GM12878 (cell line): Measurements from ENCODE around the gene FKBP6. TPM values are rescaled to one million over a fixed set of nuclear protein-coding genes. Genes with fewer than 3 reads are reported as not detected.

Experiments used
- ATAC-seq: fragments of 200-7000 bp; cut with Tn5 transposase; 3 replicates; pipeline ENCODE4 v1.9.1; 2020; ENCODE audit warnings: mild to moderate bottlenecking, moderate library complexity
- BruUV-seq: library from RNA; stranded (reverse); fragments of 400-500 nt; replicated peaks from 2 replicates; lab custom pipeline; 2021; lab: Mats Ljungman, UMichigan
- CTCF ChIA-PET: fragments of 300-600 bp; sonication (Branson Sonifier 250); formaldehyde crosslinking; extraction: SDS; loops from one replicate; lab custom pipeline; 2021; ENCODE audit warnings: inconsistent platforms; lab: Yijun Ruan, JAX
- POLR2A ChIA-PET: fragments of 350-600 bp; formaldehyde crosslinking; extraction: SDS; loops from one replicate; lab custom pipeline; 2021; ENCODE audit warnings: inconsistent platforms; lab: Charles Lee
- RAD21 ChIA-PET: fragments of 300-600 bp; sonication (Branson Sonifier 250); formaldehyde crosslinking; loops from one replicate; lab custom pipeline; 2023; ENCODE audit warnings: antibody characterized with exemption; ENCODE audit not compliant: unreplicated experiment; lab: Charles Lee
- SMC1A ChIA-PET: fragments of 300-600 bp; sonication (Branson Sonifier 250); formaldehyde crosslinking; loops from one replicate; lab custom pipeline; 2023; ENCODE audit not compliant: unreplicated experiment, uncharacterized antibody; lab: Charles Lee
- DNase-seq: peaks from one replicate; pipeline ENCODE4 v3.0.0-alpha.2; 2011; ENCODE audit warnings: low read depth, low spot score
- FAIRE-seq: peaks from 3 replicates; lab custom pipeline; 2011; peaks lifted over from hg19 to GRCh38; lab: Jason Lieb, UNC
- H2AFZ ChIP-seq: 2 replicates; pipeline ENCODE4 v1.6.0; 2011; ENCODE audit warnings: low read depth, low read length, control low read depth; ENCODE audit not compliant: control insufficient read depth
- H3K27ac ChIP-seq: 2 replicates; pipeline ENCODE4 v1.5.1; 2011; ENCODE audit warnings: control low read depth; ENCODE audit not compliant: control insufficient read depth, insufficient read depth
- H3K27me3 ChIP-seq, 2 experiments: replicated peaks in 1 of 2; 2 replicates each; pipeline versions ENCODE4 v1.6.0 to v1.6.1; 2011; ENCODE audit warnings: low read length in 1 of 2; ENCODE audit not compliant: control insufficient read depth in 2 of 2, insufficient read depth in 2 of 2
- H3K36me3 ChIP-seq, 2 experiments: 2 replicates each; pipeline ENCODE4 v1.5.1; 2011; ENCODE audit warnings: low read length in 1 of 2; ENCODE audit not compliant: control insufficient read depth in 2 of 2, insufficient read depth in 2 of 2
- H3K4me1 ChIP-seq: 2 replicates; pipeline ENCODE4 v1.6.1; 2011; ENCODE audit warnings: mild to moderate bottlenecking, low read length, moderate library complexity, mixed read lengths; ENCODE audit not compliant: control insufficient read depth, insufficient read depth
- H3K4me2 ChIP-seq: 2 replicates; pipeline ENCODE4 v1.6.0; 2011; ENCODE audit warnings: control low read depth; ENCODE audit not compliant: control insufficient read depth, insufficient read depth
- H3K4me3 ChIP-seq: fragments of 200-600 bp; sonication (generic); 2 replicates; pipeline ENCODE4 v1.5.1; 2016
- H3K79me2 ChIP-seq: 2 replicates; pipeline ENCODE4 v1.6.0; 2011; ENCODE audit warnings: low read length; ENCODE audit not compliant: control insufficient read depth, insufficient read depth
- H3K9ac ChIP-seq: 2 replicates; pipeline ENCODE4 v1.8.0; 2011; ENCODE audit warnings: low read length, control low read depth, mixed read lengths; ENCODE audit not compliant: control insufficient read depth, insufficient read depth
- H3K9me3 ChIP-seq: replicated peaks from 3 replicates; pipeline ENCODE4 v1.5.1; 2011; ENCODE audit warnings: mild to moderate bottlenecking, low read length; ENCODE audit not compliant: control insufficient read depth, insufficient read depth
- H4K20me1 ChIP-seq: 2 replicates; pipeline ENCODE4 v1.6.0; 2011; ENCODE audit not compliant: control insufficient read depth, insufficient read depth
- E2F4 ChIP-seq: IDR thresholded peaks from 2 replicates; pipeline ENCODE4 v1.6.1; 2012; ENCODE audit warnings: low read depth, low read length, improper control_type of control experiment
- E2F8 ChIP-seq: fragments of 450-650 bp; IDR thresholded peaks from 2 replicates; pipeline ENCODE4 v1.6.1; 2018; ENCODE audit warnings: mild to moderate bottlenecking, low read depth, moderate library complexity; ENCODE audit not compliant: partially characterized antibody
- FOS ChIP-seq: IDR thresholded peaks from 3 replicates; pipeline ENCODE4 v1.6.1; 2011; ENCODE audit warnings: borderline replicate concordance; ENCODE audit not compliant: insufficient read length; ENCODE audit errors: extremely low read depth
- MAX ChIP-seq: IDR thresholded peaks from 2 replicates; pipeline ENCODE4 v1.6.1; 2012; ENCODE audit warnings: low read depth, low read length, improper control_type of control experiment
- MYB ChIP-seq: fragments of 150-350 bp; IDR thresholded peaks from 2 replicates; pipeline ENCODE4 v1.6.1; 2014; ENCODE audit warnings: mild to moderate bottlenecking, low read depth, low read length, borderline replicate concordance
- NBN ChIP-seq: fragments of 450-650 bp; IDR thresholded peaks from 2 replicates; pipeline ENCODE4 v1.6.1; 2016
- NR2C1 ChIP-seq: fragments of 450-650 bp; IDR thresholded peaks from 2 replicates; pipeline ENCODE4 v1.6.1; 2017; ENCODE audit warnings: antibody characterized with exemption, mild to moderate bottlenecking, moderate library complexity
- PBX3 ChIP-seq: IDR thresholded peaks from 2 replicates; pipeline ENCODE4 v1.6.1; 2011; ENCODE audit warnings: mild to moderate bottlenecking, low read depth, low read length, moderate library complexity; ENCODE audit not compliant: insufficient replicate concordance
- POU2F2 ChIP-seq: IDR thresholded peaks from 3 replicates; pipeline ENCODE4 v1.6.1; 2011; ENCODE audit warnings: low read depth, mild to moderate bottlenecking, low read length, borderline replicate concordance
- RCOR1 ChIP-seq: conservative IDR thresholded peaks from 2 replicates; pipeline ENCODE4 v1.6.1; 2012; ENCODE audit warnings: low read depth, low read length, improper control_type of control experiment
- RELA ChIP-seq: fragments of 450-650 bp; IDR thresholded peaks from 2 replicates; pipeline ENCODE4 v1.8.0; 2014; ENCODE audit warnings: borderline replicate concordance; ENCODE audit not compliant: partially characterized antibody
- RUNX3 ChIP-seq: IDR thresholded peaks from 2 replicates; pipeline ENCODE4 v1.6.1; 2012; ENCODE audit warnings: low read length, inconsistent platforms
- STAT1 ChIP-seq: fragments of 450-650 bp; conservative IDR thresholded peaks from 2 replicates; pipeline ENCODE4 v1.6.1; 2014; ENCODE audit warnings: antibody characterized with exemption, mild to moderate bottlenecking
- ZNF24 ChIP-seq: fragments of 450-650 bp; IDR thresholded peaks from 2 replicates; pipeline ENCODE4 v1.6.1; 2017; ENCODE audit warnings: antibody characterized with exemption, mild to moderate bottlenecking
- ZNF384 ChIP-seq: IDR thresholded peaks from 2 replicates; pipeline ENCODE4 v1.6.1; 2012; ENCODE audit warnings: low read depth, mild to moderate bottlenecking, low read length, improper control_type of control experiment, borderline replicate concordance
- ZNF687 ChIP-seq: fragments of 450-650 bp; IDR thresholded peaks from 2 replicates; pipeline ENCODE4 v1.6.1; 2017; ENCODE audit warnings: mild to moderate bottlenecking, moderate library complexity
- WGBS: methylation state at CpG from one replicate; pipeline ENCODE4 v1.1.6; 2016; ENCODE audit warnings: low lambda C conversion rate; ENCODE audit not compliant: insufficient replicate concordance, insufficient coverage; ENCODE audit errors: missing lambda C conversion rate; 5-methylcytosine and 5-hydroxymethylcytosine counted together
- in situ Hi-C: fragments of 300-500 bp; cut with MboI; formaldehyde crosslinking; loops from 9 replicates; pipeline ENCODE4 v1.14.3; 2018; ENCODE audit warnings: mixed read lengths
- intact Hi-C: fragments of 100-400 bp; cut with micrococcal nuclease; formaldehyde crosslinking; loops from one replicate; pipeline ENCODE4 v1.14.2; 2022; ENCODE audit not compliant: unreplicated experiment
- polyA plus RNA-seq, 11 experiments: library from polyadenylated mRNA; depleted of rRNA in 4 of 11; unstranded in 6 of 11; stranded (reverse) in 5 of 11; fragments of >200 nt; fragmentation: Nextera tagmentation in 4 of 11; fragmentation: Illumina TruSeq in 1 of 11; extraction: Ambion mirVana in 4 of 11; extraction: Trizol in 1 of 11; gene quantifications; 1 replicate in 1 of 11; 2 replicates in 10 of 11; pipeline versions ENCODE4 v1.2.1 to v1.2.3, GENCODE V29; 2011 to 2016; ENCODE audit warnings: inconsistent platforms in 2 of 11, missing spikeins in 2 of 11, low read depth in 1 of 11
- total RNA-seq, 4 experiments: library from RNA; depleted of rRNA in 3 of 4; stranded (reverse); fragments of >200 nt in 3 of 4; fragmentation: Illumina TruSeq in 1 of 4; extraction: Trizol in 1 of 4; gene quantifications; 2 replicates each; pipeline versions ENCODE4 v1.2.1 to v1.2.3, GENCODE V29; 2013 to 2021

FKBP6 gene
- total and polyA plus RNA-seq, 10 of the 15 experiments (the other 5 are each of a cell fraction or from before 2014, with no cell fraction given), result not detected

- ChIA-PET RAD21 (no interaction called here), SMC1A (interaction anchor here (1.2 kb wide), 1 partner anchor 110 kb away, joined by 3 read pairs; no protein-coding TSS in a partner anchor), CTCF (interaction anchor here (0.7 to 1.1 kb wide), 2 partner anchors 107 to 110 kb away, joined by 3 to 4 read pairs; no protein-coding TSS in a partner anchor), POLR2A (no interaction called here)
- FAIRE-seq (no peak), DNase-seq (no peak), ATAC-seq (no peak)
- Histone ChIP-seq H4K20me1 (no peaks in the 10 kb centered on the region), H2AFZ (no peak overlapping the region), H3K9me3 (no peaks in the 10 kb centered on the region), H3K36me3 (no peaks in the 10 kb centered on the region), H3K27ac (no peak overlapping the region), H3K4me2 (no peak overlapping the region), H3K27me3 (no peaks in the 10 kb centered on the region; a peak in 1 of 4 replicates), H3K4me1 (no peaks in the 10 kb centered on the region), H3K9ac (no peak overlapping the region), H3K79me2 (no peaks in the 10 kb centered on the region), H3K4me3 (no peak overlapping the region)
- 69% methylated on average over 8 of the region's 8 CpGs for WGBS
- BruUV-seq, result no TSS peak
- intact Hi-C loops, result no loop called here
- in situ Hi-C loops, result no loop called here
- TF ChIP-seq NBN (no peak), ZNF687 (no peak), NR2C1 (no peak), RELA (no peak), RUNX3 (no peak), RCOR1 (no peak), E2F4 (no peak), POU2F2 (no peak), STAT1 (no peak), ZNF24 (no peak), MYB (no peak), E2F8 (no peak), FOS (no peak), PBX3 (no peak), ZNF384 (no peak), MAX (no peak)
These were observed 14.7 kb downstream of the FKBP6 start for GRCh38 chr7:73342645-73343044.
